Esophagus (tissue), 2 donors: Measurements from ENCODE around the gene SLC45A3. TPM values are rescaled to one million over a fixed set of nuclear protein-coding genes. Genes with fewer than 3 reads are reported as not detected.

Experiments
- H3K27ac ChIP-seq, 2 donors: one replicate each; pipeline ENCODE4 v1.5.1; 2013; ENCODE audit warnings: low read depth in 2 of 2, mild to moderate bottlenecking in 2 of 2, inconsistent platforms in 1 of 2, low read length in 1 of 2, moderate library complexity in 1 of 2
- H3K27me3 ChIP-seq, 2 donors: one replicate each; pipeline ENCODE4 v1.6.1; 2013; ENCODE audit warnings: low read length in 2 of 2, control low read depth in 1 of 2, mild to moderate bottlenecking in 1 of 2; ENCODE audit not compliant: insufficient read depth in 2 of 2, control insufficient read depth in 1 of 2
- H3K36me3 ChIP-seq, 2 donors: one replicate each; pipeline ENCODE4 v1.6.1; 2013; ENCODE audit warnings: low read length in 1 of 2; ENCODE audit not compliant: control insufficient read depth in 2 of 2, insufficient read depth in 2 of 2
- H3K4me1 ChIP-seq, 2 donors: one replicate each; pipeline ENCODE4 v1.6.1; 2013; ENCODE audit warnings: low read length in 1 of 2; ENCODE audit not compliant: control insufficient read depth in 2 of 2, insufficient read depth in 2 of 2
- H3K4me3 ChIP-seq, 2 donors: one replicate each; pipeline ENCODE4 v1.5.1; 2013; ENCODE audit warnings: low read length in 2 of 2, mild to moderate bottlenecking in 2 of 2, low read depth in 1 of 2, moderate library complexity in 1 of 2
- H3K9me3 ChIP-seq, 2 donors: one replicate each; pipeline ENCODE4 v1.6.1; 2013; ENCODE audit warnings: mild to moderate bottlenecking in 2 of 2, low read depth in 1 of 2, low read length in 1 of 2, moderate library complexity in 1 of 2; ENCODE audit not compliant: control insufficient read depth in 2 of 2, insufficient read depth in 1 of 2
- WGBS, 2 donors: extraction: QIAGEN DNeasy Blood & Tissue Kit; methylation state at CpG; one replicate each; pipeline ENCODE4 v1.1.7; 2013; 5-methylcytosine and 5-hydroxymethylcytosine counted together
- polyA plus RNA-seq, 2 donors: library from polyadenylated mRNA; stranded (reverse); fragments of 200-250 nt; gene quantifications; one replicate each; pipeline ENCODE4 v1.2.3, GENCODE V29; 2013
- donor health status: healthy with polysubstance abuse.
- donor health status: Bipolar disorder and iron deficiency.

The SLC45A3 gene
- polyA plus RNA-seq, 2 donors: 0.88 to 1.1 TPM

DNA sequence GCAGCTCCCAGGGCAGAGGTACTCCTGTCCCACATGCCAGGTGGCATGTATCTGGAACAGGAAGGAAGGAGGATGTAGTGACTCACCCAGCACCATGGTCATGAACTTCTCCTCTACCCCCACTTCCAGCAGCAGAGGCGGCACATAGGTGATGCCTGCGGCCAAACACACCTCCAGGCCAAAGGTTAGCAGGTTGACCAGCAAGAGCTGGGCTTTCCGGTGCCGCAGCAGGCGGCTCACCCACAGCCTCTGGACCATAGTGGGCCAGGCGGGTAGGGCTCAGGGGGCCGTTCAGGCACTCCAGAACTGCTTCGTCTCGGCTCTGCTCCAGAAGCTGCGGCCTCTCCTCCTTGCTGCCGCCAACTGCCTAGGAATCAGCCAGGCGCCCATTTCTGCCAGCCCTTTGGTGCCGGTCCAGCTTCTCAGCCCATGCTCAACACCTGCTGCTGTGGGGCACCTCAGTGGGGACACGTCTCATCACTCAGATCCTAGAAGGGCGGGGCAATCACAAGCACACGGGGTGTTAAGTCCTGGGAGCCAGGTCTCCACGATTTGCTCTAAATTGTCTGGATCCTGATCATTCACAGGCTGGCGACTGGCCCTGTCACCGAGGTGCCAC is 15.8 kb downstream of the SLC45A3 start:
- peaks cover 0 to 2% of the 10 kb centered on the region in 2 donors for H3K36me3 ChIP-seq
- no peaks in the 10 kb centered on the region for H3K27me3 ChIP-seq
- H3K9me3 ChIP-seq: no peaks in the 10 kb centered on the region
- H3K4me1 ChIP-seq: peaks cover 0 to 26% of the 10 kb centered on the region in 2 donors
- WGBS, 2 donors: 45 to 52% methylated on average over 19 of the region's 19 CpGs
- H3K27ac ChIP-seq: peak overlapping the region; percentile 8 to 36
- H3K4me3 ChIP-seq: no peak overlapping the region

DNA sequence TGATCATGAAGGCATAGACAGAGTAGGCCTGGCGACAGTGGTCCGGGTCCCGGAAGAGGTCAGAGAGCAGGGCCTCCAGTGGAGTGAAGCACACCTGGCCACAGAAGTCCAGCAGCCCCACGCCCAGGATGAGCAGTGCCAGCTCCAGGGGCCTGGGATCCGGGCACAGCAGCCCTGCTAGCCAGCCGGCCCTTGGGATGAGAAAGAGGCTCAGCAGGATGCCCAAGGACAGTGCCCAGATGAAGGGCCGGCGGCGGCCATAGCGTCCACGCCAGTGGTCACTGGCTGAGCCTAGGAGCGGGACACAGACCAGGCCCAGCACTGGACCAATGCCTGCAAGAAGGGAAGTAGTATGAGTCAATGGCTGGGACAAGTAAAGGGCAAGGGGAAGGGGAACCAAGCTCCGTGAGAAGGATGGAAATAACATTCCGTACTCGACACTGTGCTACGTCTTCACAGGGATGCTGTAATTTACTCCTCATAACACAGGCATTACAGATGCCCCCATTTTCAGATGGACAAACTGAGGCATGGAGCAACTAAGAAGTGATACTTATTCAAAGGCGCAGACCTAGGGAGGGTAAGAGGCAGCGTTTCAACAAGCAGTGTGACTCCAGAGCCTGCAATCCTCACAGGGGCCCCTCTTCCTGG is 16.9 kb downstream of the SLC45A3 start:
- Histone ChIP-seq H3K4me1 (peaks cover 0 to 22% of the 10 kb centered on the region in 2 donors), H3K4me3 (no peak overlapping the region), H3K27ac (no peak overlapping the region), H3K9me3 (no peaks in the 10 kb centered on the region), H3K36me3 (peaks cover 0 to 2% of the 10 kb centered on the region in 2 donors), H3K27me3 (no peaks in the 10 kb centered on the region)
- WGBS, 2 donors: 90 to 91% methylated on average over 18 of the region's 18 CpGs

DNA sequence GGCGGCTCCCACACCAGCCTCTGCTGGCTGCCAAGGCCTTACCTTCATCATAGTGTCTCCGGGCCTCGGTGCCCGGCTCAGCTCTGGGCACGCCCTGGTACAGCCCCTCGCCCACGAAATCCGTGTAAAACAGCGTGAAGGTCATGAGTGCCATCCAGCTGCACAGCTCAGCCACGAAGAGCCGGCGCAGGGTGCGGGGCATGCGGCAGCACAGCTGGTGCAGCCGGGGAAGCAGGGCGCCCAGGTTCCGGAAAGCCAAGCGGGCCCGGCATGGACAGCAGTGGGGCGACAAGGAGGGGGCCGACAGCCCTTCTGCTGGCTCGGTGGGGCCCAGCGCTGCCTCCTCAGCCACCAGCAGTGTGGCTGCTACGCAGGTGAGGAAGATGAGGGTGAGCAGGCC is 17.5 kb downstream of the SLC45A3 start:
- H3K36me3 ChIP-seq: peaks cover 0 to 2% of the 10 kb centered on the region in 2 donors
- no peaks in the 10 kb centered on the region for H3K27me3 ChIP-seq
- no peaks in the 10 kb centered on the region for H3K9me3 ChIP-seq
- 86 to 91% methylated on average over 24 of the region's 24 CpGs for WGBS, 2 donors
- H3K4me3 ChIP-seq: no peak overlapping the region
- peaks cover 0 to 17% of the 10 kb centered on the region in 2 donors for H3K4me1 ChIP-seq
- no peak overlapping the region for H3K27ac ChIP-seq

DNA sequence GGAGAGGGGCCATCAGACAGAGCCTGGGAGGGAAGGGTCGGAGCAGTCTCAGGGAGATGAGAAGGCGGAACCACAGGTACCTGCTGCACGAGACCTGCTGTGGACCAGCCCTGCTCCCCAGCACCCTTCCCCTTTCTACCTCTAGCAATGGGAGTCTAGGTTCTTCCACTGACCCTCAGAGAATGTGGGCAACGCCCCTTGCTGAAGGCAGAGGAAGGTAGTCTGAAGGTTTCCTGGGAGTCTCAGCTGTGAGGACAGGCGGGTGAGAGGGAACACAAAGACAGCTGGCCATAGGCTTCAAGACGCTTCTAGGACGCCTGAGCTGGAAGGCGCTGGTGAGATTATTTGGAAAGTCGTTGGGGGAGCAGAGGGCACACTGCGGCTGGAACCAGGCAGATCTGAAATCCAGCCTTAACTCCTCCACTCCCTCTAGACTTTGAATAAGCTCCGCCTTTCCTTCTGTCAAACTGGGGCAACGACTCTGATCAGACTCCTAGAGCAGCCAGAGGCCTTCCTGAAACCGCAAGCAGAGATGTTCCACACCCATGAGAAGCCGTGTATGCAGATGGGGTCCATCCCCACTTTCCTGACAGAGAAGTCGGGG is 18.1 kb downstream of the SLC45A3 start:
- WGBS, 2 donors: 76 to 82% methylated on average over 15 of the region's 15 CpGs
- H3K9me3 ChIP-seq: no peaks in the 10 kb centered on the region
- peaks cover 0 to 2% of the 10 kb centered on the region in 2 donors for H3K36me3 ChIP-seq
- no peaks in the 10 kb centered on the region for H3K27me3 ChIP-seq
- H3K4me1 ChIP-seq: peaks cover 0 to 16% of the 10 kb centered on the region in 2 donors
- no peak overlapping the region for H3K4me3 ChIP-seq
- no peak overlapping the region for H3K27ac ChIP-seq

DNA sequence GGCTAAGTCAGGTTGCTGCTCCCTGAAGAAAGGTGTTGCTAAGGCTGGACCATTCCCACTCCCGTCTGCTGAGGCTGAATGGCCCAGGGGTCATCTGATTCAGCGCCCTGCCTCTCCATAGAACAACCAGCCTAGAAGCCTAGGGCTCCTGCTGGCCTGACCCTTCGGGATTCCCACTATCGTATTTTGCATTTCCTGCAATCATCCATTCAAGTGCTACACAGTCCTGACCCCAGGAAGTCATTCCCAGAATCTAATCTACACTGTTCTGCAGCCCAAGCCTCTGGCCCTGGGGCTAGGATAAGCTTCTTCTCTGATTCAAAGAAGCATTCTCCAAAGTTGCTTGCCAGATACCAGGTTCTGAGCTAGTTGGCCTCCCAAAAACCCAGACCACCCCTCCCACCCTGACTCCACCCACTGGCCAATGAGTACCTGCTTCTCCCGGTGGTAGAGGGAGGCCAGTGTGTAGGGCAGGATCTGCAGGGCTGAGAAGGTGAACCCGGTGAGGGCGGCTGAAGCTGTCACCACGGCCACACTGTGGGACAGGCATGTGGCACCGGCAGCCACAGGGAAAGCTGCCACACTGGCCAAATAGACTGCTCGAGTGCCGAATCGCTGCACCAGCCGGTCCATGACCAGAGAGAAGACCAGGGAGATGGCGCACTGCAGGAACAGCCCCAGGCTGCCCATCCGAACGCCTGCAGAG is 18.7 kb downstream of the SLC45A3 start:
- no peak overlapping the region for H3K4me3 ChIP-seq
- WGBS, 2 donors: 78 to 82% methylated on average over 15 to 16 of the region's 16 CpGs

DNA sequence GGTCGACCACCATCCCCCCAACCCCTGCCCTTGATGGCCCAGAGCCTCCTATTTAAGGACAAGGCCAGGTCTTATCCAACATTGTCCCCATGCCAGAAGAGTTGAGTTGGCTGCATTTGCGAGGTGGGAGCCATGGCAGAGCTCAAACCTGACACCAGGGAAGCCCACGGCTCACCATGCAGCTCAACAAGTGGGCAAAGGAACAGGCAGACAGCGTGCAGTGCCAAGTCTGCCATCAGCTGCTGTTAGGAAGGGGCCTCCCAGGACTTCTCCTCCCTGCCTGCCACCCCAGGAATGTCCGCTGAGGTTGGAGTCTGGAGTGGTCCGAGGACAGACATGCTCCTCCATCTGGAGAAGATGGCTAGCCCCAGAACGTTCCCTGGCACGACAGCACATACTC is 19.9 kb downstream of the SLC45A3 start:
- H3K36me3 ChIP-seq: peaks cover 0 to 2% of the 10 kb centered on the region in 2 donors
- 76 to 78% methylated on average over 8 of the region's 8 CpGs for WGBS, 2 donors
- no peaks in the 10 kb centered on the region for H3K9me3 ChIP-seq
- H3K27ac ChIP-seq: no peak overlapping the region
- H3K4me1 ChIP-seq: peaks cover 0 to 8% of the 10 kb centered on the region in 2 donors
- H3K4me3 ChIP-seq: no peak overlapping the region
- no peaks in the 10 kb centered on the region for H3K27me3 ChIP-seq

More for the DNA sequence above, 18.7 kb downstream of the SLC45A3 start:
- peaks cover 0 to 2% of the 10 kb centered on the region in 2 donors for H3K36me3 ChIP-seq
- no peak overlapping the region for H3K27ac ChIP-seq
- no peaks in the 10 kb centered on the region for H3K9me3 ChIP-seq
- peaks cover 0 to 15% of the 10 kb centered on the region in 2 donors for H3K4me1 ChIP-seq
- no peaks in the 10 kb centered on the region for H3K27me3 ChIP-seq

DNA sequence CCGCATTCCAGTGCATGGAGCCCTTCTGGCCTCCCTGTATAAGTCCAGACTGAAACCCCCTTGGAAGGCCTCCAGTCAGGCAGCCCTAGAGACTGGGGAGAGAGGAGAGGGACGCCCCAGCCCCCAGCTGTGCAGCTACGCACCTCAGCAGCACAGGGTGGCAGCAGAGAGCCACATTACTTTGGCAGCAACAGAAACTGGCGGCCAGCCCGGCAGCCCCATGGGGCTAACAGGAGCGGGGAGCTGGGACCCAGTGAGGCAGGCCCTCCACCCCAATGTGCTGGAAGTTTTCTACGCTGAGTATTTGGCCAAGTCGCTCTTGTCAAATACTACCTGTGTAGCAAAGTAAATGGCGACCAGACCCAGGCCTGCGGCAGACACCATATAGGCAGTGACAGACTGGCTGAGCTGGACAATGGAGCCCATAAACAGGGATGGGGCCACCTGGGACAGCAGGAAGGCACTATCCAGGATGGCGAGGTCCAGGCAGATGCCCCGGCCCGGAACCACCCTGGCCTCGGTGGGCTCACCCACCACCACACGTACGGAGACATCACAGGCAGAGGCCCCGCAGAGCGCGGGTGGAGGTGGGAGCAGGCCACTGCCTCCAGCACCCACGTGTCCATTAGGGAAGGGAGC is 21.2 kb downstream of the SLC45A3 start:
- H3K4me1 ChIP-seq: no peaks in the 10 kb centered on the region
- H3K9me3 ChIP-seq: no peaks in the 10 kb centered on the region
- no peak overlapping the region for H3K27ac ChIP-seq
- WGBS, 2 donors: 45 to 46% methylated on average over 20 of the region's 20 CpGs
- peaks cover 0 to 2% of the 10 kb centered on the region in 2 donors for H3K36me3 ChIP-seq
- H3K27me3 ChIP-seq: no peaks in the 10 kb centered on the region
- H3K4me3 ChIP-seq: no peak overlapping the region

DNA sequence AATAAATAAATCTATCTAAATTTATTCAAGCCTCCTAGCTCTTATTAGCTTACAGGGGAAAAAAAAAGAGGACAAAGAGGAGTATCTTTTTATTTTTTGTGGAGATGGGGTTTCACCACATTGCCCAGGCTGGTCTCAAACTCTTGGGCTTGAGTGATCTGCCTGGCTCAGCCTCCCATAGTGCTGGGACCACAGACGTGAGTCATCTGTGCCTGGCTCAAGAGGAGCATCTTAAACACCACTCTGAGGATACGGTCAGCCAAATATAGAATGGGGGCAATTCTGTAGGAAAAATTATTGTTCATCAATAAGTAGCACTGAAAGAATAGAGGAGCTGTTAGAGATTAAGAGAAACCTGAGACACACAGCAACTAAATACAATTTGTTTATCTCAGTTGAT is 24.1 kb downstream of the SLC45A3 start:
- Histone ChIP-seq H3K9me3 (no peaks in the 10 kb centered on the region), H3K27me3 (no peaks in the 10 kb centered on the region), H3K36me3 (no peaks in the 10 kb centered on the region), H3K4me3 (no peak overlapping the region), H3K4me1 (no peaks in the 10 kb centered on the region), H3K27ac (no peak overlapping the region)
- WGBS, 2 donors: 45 to 47% methylated on average over 2 of the region's 2 CpGs

DNA sequence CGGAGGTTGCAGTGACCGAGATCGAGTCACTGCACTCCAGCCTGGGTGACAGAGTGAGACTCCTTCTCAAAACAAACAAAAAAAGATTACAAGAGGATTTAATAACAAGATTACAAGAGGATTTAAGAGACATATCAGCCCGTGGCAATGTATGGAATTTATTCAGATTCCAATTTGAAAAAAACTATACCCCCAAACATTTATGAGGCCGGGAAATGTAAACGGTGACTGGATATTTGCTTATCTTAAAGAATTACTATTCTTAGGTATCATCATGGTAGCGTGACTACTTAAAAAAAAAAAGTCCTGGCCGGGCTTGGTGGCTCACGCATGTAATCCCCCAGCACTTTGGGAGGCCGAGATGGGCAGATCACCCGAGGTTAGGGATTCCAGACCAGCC is 27.3 kb downstream of the SLC45A3 start:
- no peaks in the 10 kb centered on the region for H3K9me3 ChIP-seq
- peaks cover 0 to 3% of the 10 kb centered on the region in 2 donors for H3K4me1 ChIP-seq
- WGBS, 2 donors: 79 to 83% methylated on average over 11 of the region's 11 CpGs
- H3K27me3 ChIP-seq: no peaks in the 10 kb centered on the region
- no peak overlapping the region for H3K27ac ChIP-seq
- no peak overlapping the region for H3K4me3 ChIP-seq
- no peaks in the 10 kb centered on the region for H3K36me3 ChIP-seq
